ENCODE data around the gene CD300A. TPM values are rescaled to one million over a fixed set of nuclear protein-coding genes. Genes with fewer than 3 reads are reported as not detected.

The CD300A gene
- total RNA-seq, 1 donor from 2014 or later = 17.5 TPM

- no peak for DNase-seq
- intact Hi-C loops (cut with DNase I) = loop anchor here (5.0 kb wide), 1 partner anchor 82 kb away; no protein-coding TSS in a partner anchor
Measured at GRCh38 chr17:74459622-74460021, 6.8 kb upstream of the CD300A start.

GRCh38 chr17:74460241-74460640 is 6.2 kb upstream of the CD300A start:
- H3K27me3 ChIP-seq = no peaks in the 10 kb centered on the region
- ATAC-seq (no peak), DNase-seq (no peak)
- H3K9me3 ChIP-seq = no peaks in the 10 kb centered on the region
- H3K36me3 ChIP-seq = no peaks in the 10 kb centered on the region
- intact Hi-C loops (cut with DNase I) = no loop called here
- peaks cover 10% of the 10 kb centered on the region for H3K4me1 ChIP-seq
- H3K27ac ChIP-seq = no peak overlapping the region
- no peak for TF ChIP-seq CTCF (IDR thresholded peaks at IDR 0.05)
- H3K4me3 ChIP-seq = no peak overlapping the region

More at GRCh38 chr17:74459622-74460021, 6.8 kb upstream of the CD300A start:
- no peak for ATAC-seq
- TF ChIP-seq CTCF (IDR thresholded peaks at IDR 0.05) = no peak
- peaks cover 16% of the 10 kb centered on the region for H3K4me1 ChIP-seq
- no peak overlapping the region for H3K27ac ChIP-seq
- no peak overlapping the region for H3K4me3 ChIP-seq
- no peaks in the 10 kb centered on the region for H3K27me3 ChIP-seq
- H3K9me3 ChIP-seq = no peaks in the 10 kb centered on the region
- no peaks in the 10 kb centered on the region for H3K36me3 ChIP-seq

GRCh38 chr17:74460996-74461395 is 5.4 kb upstream of the CD300A start:
- H3K4me3 ChIP-seq = no peak overlapping the region
- no peaks in the 10 kb centered on the region for H3K36me3 ChIP-seq
- intact Hi-C loops (cut with DNase I) = no loop called here
- no peak for DNase-seq
- H3K27ac ChIP-seq = no peak overlapping the region
- peaks cover 10% of the 10 kb centered on the region for H3K4me1 ChIP-seq
- no peaks in the 10 kb centered on the region for H3K27me3 ChIP-seq
- no peak for TF ChIP-seq CTCF (IDR thresholded peaks at IDR 0.05)
- no peak for ATAC-seq
- H3K9me3 ChIP-seq = no peaks in the 10 kb centered on the region

GRCh38 chr17:74461611-74462010 is 4.8 kb upstream of the CD300A start:
- intact Hi-C loops (cut with DNase I) = no loop called here
- Histone ChIP-seq H3K9me3 (no peaks in the 10 kb centered on the region), H3K4me1 (peaks cover 10% of the 10 kb centered on the region), H3K4me3 (no peak overlapping the region), H3K27ac (no peak overlapping the region), H3K36me3 (no peaks in the 10 kb centered on the region), H3K27me3 (no peaks in the 10 kb centered on the region)
- TF ChIP-seq CTCF (IDR thresholded peaks at IDR 0.05) = no peak
- ATAC-seq = no peak
- no peak for DNase-seq

GRCh38 chr17:74464730-74465377 is 1.6 kb upstream of the CD300A start:
- H3K4me3 ChIP-seq = no peak overlapping the region

More at GRCh38 chr17:74464730-74465377, 1.6 kb upstream of the CD300A start:
- TF ChIP-seq CTCF (IDR thresholded peaks at IDR 0.05) = no peak
- no peak for DNase-seq
- Histone ChIP-seq H3K9me3 (no peaks in the 10 kb centered on the region), H3K27me3 (peaks cover 11% of the 10 kb centered on the region), H3K27ac (peak overlapping the region; percentile 55), H3K36me3 (no peaks in the 10 kb centered on the region), H3K4me1 (peaks cover 7% of the 10 kb centered on the region)
- intact Hi-C loops (cut with DNase I) = no loop called here
- ATAC-seq = no peak
